ENCODE measurements around the gene PLET1.
A peak's percentile ranks its signal among the peaks of the same experiment; 100 is the strongest.

Gene PLET1

GRCh38 chr11:112280268-112281126 is 19.8 kb upstream of the PLET1 start:
- peak; percentile 62 for DNase-seq

GRCh38 chr11:112279901-112280267 is 19.2 kb upstream of the PLET1 start:
- peak; percentile 78 for DNase-seq

GRCh38 chr11:112278803-112279202 is 18.1 kb upstream of the PLET1 start:
- no peak for DNase-seq

GRCh38 chr11:112277941-112278340 is 17.3 kb upstream of the PLET1 start:
- no peak for DNase-seq

- DNase-seq: no peak
Measured at GRCh38 chr11:112277029-112277428, 16.4 kb upstream of the PLET1 start.

- no peak for DNase-seq
Measured at GRCh38 chr11:112274007-112274783, 13.5 kb upstream of the PLET1 start.

GRCh38 chr11:112273066-112273465 is 12.4 kb upstream of the PLET1 start:
- DNase-seq: no peak

GRCh38 chr11:112271242-112271641 is 10.6 kb upstream of the PLET1 start:
- no peak for DNase-seq

- no peak for DNase-seq
Measured at GRCh38 chr11:112270551-112271180, 10.0 kb upstream of the PLET1 start.

GRCh38 chr11:112269139-112269538 is 8.5 kb upstream of the PLET1 start:
- no peak for DNase-seq

- DNase-seq: no peak
Measured at GRCh38 chr11:112268406-112268805, 7.7 kb upstream of the PLET1 start.

- DNase-seq: no peak
Measured at GRCh38 chr11:112267188-112267591, 6.5 kb upstream of the PLET1 start.

- DNase-seq: no peak
Measured at GRCh38 chr11:112266410-112266778, 5.7 kb upstream of the PLET1 start.

GRCh38 chr11:112265659-112266409 is 5.2 kb upstream of the PLET1 start:
- DNase-seq: no peak

- DNase-seq: no peak
Measured at GRCh38 chr11:112255067-112255720, 5.5 kb downstream of the PLET1 start.

GRCh38 chr11:112253605-112254242 is 6.9 kb downstream of the PLET1 start:
- no peak for DNase-seq

- no peak for DNase-seq
Measured at GRCh38 chr11:112249871-112250610, 10.6 kb downstream of the PLET1 start.

GRCh38 chr11:112248201-112248600 is 12.5 kb downstream of the PLET1 start:
- no peak for DNase-seq

GRCh38 chr11:112247201-112247600 is 13.5 kb downstream of the PLET1 start:
- DNase-seq: no peak

- DNase-seq: no peak
Measured at GRCh38 chr11:112241486-112241885, 19.2 kb downstream of the PLET1 start.

GRCh38 chr11:112238041-112238440 is 22.6 kb downstream of the PLET1 start:
- DNase-seq: no peak
